HepG2 (cell line): ENCODE data around the gene CBFA2T2. TPM values are rescaled to one million over a fixed set of nuclear protein-coding genes. Genes with fewer than 3 reads are reported as not detected.

Experiments used
- ATAC-seq: fragments of 200-7000 bp; cut with Tn5 transposase; 3 replicates; pipeline ENCODE4 v1.9.1; 2020; ENCODE audit warnings: mild to moderate bottlenecking, moderate library complexity
- BruUV-seq: library from RNA; stranded (reverse); fragments of 400-500 nt; replicated peaks from 2 replicates; lab custom pipeline; 2021; lab: Mats Ljungman, UMichigan
- CTCF ChIA-PET: fragments of 300-600 bp; formaldehyde crosslinking; extraction: SDS; loops from one replicate; lab custom pipeline; 2021; ENCODE audit warnings: low total read pairs, inconsistent platforms, low intra/inter-chr PET ratio; lab: Yijun Ruan, JAX
- POLR2A ChIA-PET: fragments of 350-600 bp; sonication (Branson Sonifier 250); formaldehyde crosslinking; loops from one replicate; lab custom pipeline; 2020; ENCODE audit warnings: antibody characterized with exemption, inconsistent platforms; lab: Yijun Ruan, JAX
- DNase-seq: peaks from one replicate; pipeline ENCODE4 v3.0.0-alpha.2; 2015; ENCODE audit warnings: low spot score
- FAIRE-seq: peaks from 3 replicates; lab custom pipeline; 2011; peaks lifted over from hg19 to GRCh38; lab: Jason Lieb, UNC
- H2AFZ ChIP-seq: one replicate; pipeline ENCODE4 v1.6.1; 2011; ENCODE audit warnings: low read length, inconsistent platforms
- H3K27ac ChIP-seq: fragments of 300-600 bp; 3 replicates; pipeline ENCODE4 v1.8.0; 2011; ENCODE audit warnings: mixed run types, mild to moderate bottlenecking, mixed read lengths, low read length, inconsistent platforms; ENCODE audit not compliant: insufficient read depth; ENCODE audit errors: extremely low read length
- H3K27me3 ChIP-seq, 2 experiments: fragments of 200-600 bp in 1 of 2; 2 replicates in 1 of 2; 3 replicates in 1 of 2; pipeline versions ENCODE4 v1.6.0 to v1.8.0; 2011; ENCODE audit warnings: low read length in 2 of 2, mild to moderate bottlenecking in 2 of 2, moderate library complexity in 2 of 2, inconsistent platforms in 1 of 2; ENCODE audit not compliant: insufficient read depth in 2 of 2, control insufficient read depth in 1 of 2
- H3K36me3 ChIP-seq, 2 experiments: fragments of 200-600 bp in 1 of 2; replicated peaks in 1 of 2; 2 replicates in 1 of 2; 3 replicates in 1 of 2; pipeline versions ENCODE4 v1.5.1 to v1.8.0; 2011; ENCODE audit warnings: low read length in 2 of 2, inconsistent platforms in 1 of 2; ENCODE audit not compliant: insufficient read depth in 2 of 2, control insufficient read depth in 1 of 2
- H3K4me1 ChIP-seq: 2 replicates; pipeline ENCODE4 v1.5.1; 2012; ENCODE audit warnings: low read length, inconsistent platforms; ENCODE audit not compliant: insufficient read depth
- H3K4me2 ChIP-seq: 2 replicates; pipeline ENCODE4 v1.6.0; 2011; ENCODE audit warnings: low read depth, low read length, inconsistent platforms
- H3K4me3 ChIP-seq, 3 experiments: fragments of 200-600 bp in 1 of 3; sonication (generic), shearing (Covaris generic) in 1 of 3; replicated peaks in 1 of 3; 2 replicates each; pipeline ENCODE4 v1.5.1; 2011 to 2016; ENCODE audit warnings: low read length in 3 of 3, inconsistent platforms in 2 of 3, low read depth in 2 of 3, mild to moderate bottlenecking in 2 of 3, control low read depth in 1 of 3, mixed read lengths in 1 of 3; ENCODE audit not compliant: insufficient read depth in 1 of 3
- H3K79me2 ChIP-seq: one replicate; pipeline ENCODE4 v1.6.1; 2011; ENCODE audit warnings: low read length, inconsistent platforms; ENCODE audit not compliant: insufficient read depth
- H3K9ac ChIP-seq: 2 replicates; pipeline ENCODE4 v1.6.0; 2011; ENCODE audit warnings: mild to moderate bottlenecking, low read depth, low read length, inconsistent platforms; ENCODE audit not compliant: insufficient read depth
- H3K9me3 ChIP-seq: 2 replicates; pipeline ENCODE4 v1.5.1; 2012; ENCODE audit warnings: mild to moderate bottlenecking, low read length
- H4K20me1 ChIP-seq: 2 replicates; pipeline ENCODE4 v1.6.0; 2011; ENCODE audit warnings: inconsistent platforms, mild to moderate bottlenecking, low read length, moderate library complexity; ENCODE audit not compliant: insufficient read depth
- ATF2 ChIP-seq: sonication (generic); formaldehyde crosslinking; IDR thresholded peaks from 2 replicates; pipeline ENCODE4 v1.4.0; 2020; ENCODE audit warnings: missing genetic modification reagents
- ESRRA ChIP-seq: sonication (generic); formaldehyde crosslinking; IDR thresholded peaks from 2 replicates; pipeline ENCODE4 v1.5.1; 2020; ENCODE audit warnings: mild to moderate bottlenecking, low read depth, missing genetic modification reagents
- IRF2 ChIP-seq: IDR thresholded peaks from 2 replicates; pipeline ENCODE4 v1.6.1; 2018; ENCODE audit warnings: missing genetic modification reagents, missing compliant biosample characterization
- KDM2A ChIP-seq: sonication (generic); formaldehyde crosslinking; IDR thresholded peaks from 2 replicates; pipeline ENCODE4 v1.4.0; 2020; ENCODE audit warnings: low read depth, missing genetic modification reagents, borderline replicate concordance
- MAX ChIP-seq: IDR thresholded peaks from 2 replicates; pipeline ENCODE4 v1.6.1; 2012; ENCODE audit warnings: inconsistent platforms
- MEF2D ChIP-seq: sonication (generic); formaldehyde crosslinking; IDR thresholded peaks from 2 replicates; pipeline ENCODE4 v1.5.1; 2020; ENCODE audit warnings: mild to moderate bottlenecking, missing genetic modification reagents
- PAX8 ChIP-seq: sonication (generic); formaldehyde crosslinking; IDR thresholded peaks from 2 replicates; pipeline ENCODE4 v1.8.0; 2022; ENCODE audit warnings: mild to moderate bottlenecking, missing genetic modification reagents, borderline replicate concordance
- PITX1 ChIP-seq: sonication (generic); formaldehyde crosslinking; IDR thresholded peaks from 2 replicates; pipeline ENCODE4 v1.5.1; 2020; ENCODE audit warnings: mild to moderate bottlenecking, missing genetic modification reagents
- TAF15 ChIP-seq: fragments of 200-400 bp; formaldehyde crosslinking; IDR thresholded peaks from one replicate; pipeline ENCODE4 v1.6.1; 2018; ENCODE audit warnings: mild to moderate bottlenecking, low read depth, low read length; ENCODE audit not compliant: poor library complexity, severe bottlenecking
- ZNF124 ChIP-seq: sonication (generic); formaldehyde crosslinking; IDR thresholded peaks from 2 replicates; pipeline ENCODE4 v1.4.0; 2020; ENCODE audit warnings: missing genetic modification reagents
- ZNF318 ChIP-seq: sonication (generic); formaldehyde crosslinking; IDR thresholded peaks from 2 replicates; pipeline ENCODE4 v1.4.0; 2020; ENCODE audit warnings: mild to moderate bottlenecking, missing genetic modification reagents
- ZNF350 ChIP-seq: sonication (generic); formaldehyde crosslinking; IDR thresholded peaks from 2 replicates; pipeline ENCODE4 v1.4.0; 2020; ENCODE audit warnings: mild to moderate bottlenecking, low read depth, missing genetic modification reagents, borderline replicate concordance
- ZNF484 ChIP-seq: sonication (generic); formaldehyde crosslinking; IDR thresholded peaks from 2 replicates; pipeline ENCODE4 v1.5.1; 2020; ENCODE audit warnings: mild to moderate bottlenecking, low read depth, missing genetic modification reagents, borderline replicate concordance
- WGBS: methylation state at CpG from one replicate; pipeline ENCODE4 v1.1.6; 2017; ENCODE audit warnings: low lambda C conversion rate; 5-methylcytosine and 5-hydroxymethylcytosine counted together
- in situ Hi-C: cut with HindIII; loops from 2 replicates; pipeline ENCODE4 v1.10.0; 2017; ENCODE audit warnings: low pct_unique_long_range_greater_than_20kb; ENCODE audit not compliant: extremely low pct_ligation_motif_present
- intact Hi-C: fragments of 100-400 bp; cut with micrococcal nuclease; formaldehyde crosslinking; loops from one replicate; pipeline ENCODE4 v1.10.0; 2022; ENCODE audit not compliant: unreplicated experiment
- polyA plus RNA-seq, 8 experiments: library from polyadenylated mRNA; depleted of rRNA in 3 of 8; stranded (reverse) in 7 of 8; unstranded in 1 of 8; fragments of >200 nt; fragmentation: Illumina TruSeq in 4 of 8; extraction: Trizol in 4 of 8; gene quantifications; 2 replicates each; pipeline versions ENCODE4 v1.2.1 to v1.2.3, GENCODE V29; 2011 to 2016; ENCODE audit warnings: low read depth in 4 of 8, missing spikeins in 1 of 8, mixed read lengths in 1 of 8; ENCODE audit not compliant: insufficient read depth in 1 of 8
- total RNA-seq, 5 experiments: library from RNA; depleted of rRNA; stranded (reverse); fragments of >200 nt; fragmentation: Illumina TruSeq; extraction: Trizol; gene quantifications; 2 replicates each; pipeline ENCODE4 v1.2.3, GENCODE V29; 2016; ENCODE audit warnings: low read depth in 1 of 5

CBFA2T2 gene
- total and polyA plus RNA-seq, 2 of the 13 experiments (the other 11 are each of a cell fraction or from before 2014, with no cell fraction given) = 6.3 to 21.2 TPM

DNA sequence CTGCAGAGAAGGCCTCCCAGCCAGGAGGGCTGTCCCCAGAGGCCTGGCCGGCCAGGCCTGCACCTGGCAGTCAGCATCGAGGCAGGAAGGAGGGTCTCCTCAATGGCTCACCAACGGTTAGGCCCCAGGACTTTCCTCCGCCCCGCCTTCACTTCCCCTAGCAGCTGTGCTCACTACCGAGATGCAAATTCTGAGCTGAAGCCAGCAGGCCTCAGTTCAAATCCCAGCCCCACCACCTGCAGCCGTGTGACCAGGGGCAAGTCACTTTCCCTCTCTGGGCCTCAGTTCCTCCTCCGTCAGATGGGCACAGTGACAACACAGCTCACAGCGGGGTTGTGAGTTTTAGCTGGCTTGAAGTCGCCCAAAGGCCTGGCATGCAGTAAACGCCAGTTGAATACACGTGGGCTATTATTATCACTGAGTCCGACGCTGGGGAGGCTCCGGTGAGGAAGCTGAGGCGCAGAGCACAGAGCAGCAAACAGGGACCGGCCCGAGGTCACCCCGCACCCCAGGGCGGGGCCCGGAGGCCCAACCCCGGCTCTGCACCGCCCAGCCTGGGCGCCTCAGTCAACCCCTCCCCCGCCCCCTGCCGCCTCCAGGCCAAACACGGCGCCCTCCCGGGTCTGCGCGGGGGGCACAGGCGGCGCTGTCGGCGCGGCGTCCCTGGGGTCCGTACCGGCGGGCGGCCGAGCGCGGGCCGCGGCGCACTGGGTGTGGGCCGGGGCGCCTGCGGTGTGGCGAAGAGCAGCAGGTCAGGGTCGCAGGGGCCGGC is 195.6 kb downstream of the CBFA2T2 start:
- H3K4me3 ChIP-seq = peak overlapping the region; percentile 58 to 82 (median 65)
- peak; percentile 65 for ATAC-seq
- no peaks in the 10 kb centered on the region for H3K27me3 ChIP-seq
- peak; percentile 71 for DNase-seq
- no peak for FAIRE-seq
- ChIA-PET POLR2A (interaction anchor here (1.4 to 2.5 kb wide), 3 partner anchors 11 to 46 kb away, joined by 5 to 17 read pairs (median 14); partner anchors contain the start of genes NECAB3 and ZNF341), CTCF (no interaction called here)
- 3% methylated on average over 22 of the region's 53 CpGs for WGBS
- peak overlapping the region; percentile 2 for H2AFZ ChIP-seq
- no peaks in the 10 kb centered on the region for H4K20me1 ChIP-seq
- BruUV-seq = TSS peak; percentile 63
- peak overlapping the region; percentile 99 for H3K4me2 ChIP-seq
- H3K36me3 ChIP-seq = peaks cover 0 to under 1% of the 10 kb centered on the region in 2 experiments; a peak in 1 of 5 replicates
- H3K4me1 ChIP-seq = peaks cover 59% of the 10 kb centered on the region
- H3K27ac ChIP-seq = peak overlapping the region; percentile 56
- peaks cover 21% of the 10 kb centered on the region for H3K79me2 ChIP-seq
- peak overlapping the region; percentile 69 for H3K9ac ChIP-seq
- intact Hi-C loops (loop anchor here (1.0 to 5.0 kb wide), 4 partner anchors 11 to 127 kb away; partner anchors contain the start of genes CHMP4B and NECAB3), in situ Hi-C loops (no loop called here)
- no peaks in the 10 kb centered on the region for H3K9me3 ChIP-seq
- peak; percentile 45 for TF ChIP-seq MAX
- TF ChIP-seq ZNF318 (CRISPR knock-in tag) = no peak
- no peak for TF ChIP-seq PAX8
- no peak for TF ChIP-seq PITX1
- no peak for TF ChIP-seq ZNF124 (CRISPR knock-in tag)
- peak; percentile 35; the same call in 1 of the 2 replicates for TF ChIP-seq ZNF484 (CRISPR knock-in tag)
- 0 out of 2 replicates have a peak, but pooled peaks have one; percentile 31 for TF ChIP-seq ESRRA (CRISPR knock-in tag)
- 0 out of 2 replicates have a peak, but pooled peaks have one; percentile 43 for TF ChIP-seq MEF2D (CRISPR knock-in tag)
- no peak for TF ChIP-seq ATF2 (CRISPR knock-in tag)
- peak; percentile 17; the same call in 1 of the 2 replicates for TF ChIP-seq KDM2A (CRISPR knock-in tag)
- no peak for TF ChIP-seq IRF2
- TF ChIP-seq TAF15 = no peak
- TF ChIP-seq ZNF350 = no peak
